HG02938 (cell line): ENCODE measurements around the gene OR4E2.
"Not testable (repeated sequence)": the region's sequence is repeated elsewhere in the genome, so short reads cannot be mapped to it uniquely, and the experiment has no call there.

Experiments
- ATAC-seq: cut with Tn5 transposase; IDR thresholded peaks from one replicate; pipeline ENCODE4 v1.9.1; 2021; ENCODE audit warnings: mild to moderate bottlenecking, moderate library complexity; ENCODE audit not compliant: unreplicated experiment

OR4E2 gene

GRCh38 chr14:21694425-21694824 is 40.8 kb downstream of the OR4E2 start:
- no peak for ATAC-seq

GRCh38 chr14:21697662-21698061 is 44.0 kb downstream of the OR4E2 start:
- ATAC-seq, result not testable (repeated sequence)

GRCh38 chr14:21698538-21698937 is 44.9 kb downstream of the OR4E2 start:
- ATAC-seq, result not testable (repeated sequence)

DNA sequence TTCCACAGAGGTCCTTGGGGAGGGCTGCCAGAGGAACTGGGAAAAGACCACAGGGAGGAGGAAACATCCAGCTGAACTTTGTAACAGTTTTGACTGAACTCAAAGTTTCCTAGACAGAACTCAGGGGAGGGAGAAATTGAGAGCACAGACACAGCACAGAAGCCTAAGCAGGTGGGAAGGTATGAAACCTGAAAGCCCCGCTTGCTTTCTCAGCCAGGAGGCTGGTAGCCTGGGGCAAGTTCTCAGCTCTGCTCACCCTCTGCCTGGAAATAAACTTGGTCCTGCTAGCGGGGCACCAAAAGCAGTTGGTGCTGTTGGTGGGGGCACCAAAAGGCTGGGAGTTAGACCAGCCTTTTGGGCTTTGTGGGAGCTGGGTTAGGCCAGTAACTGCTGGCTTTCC is 45.9 kb downstream of the OR4E2 start:
- ATAC-seq, result no peak

DNA sequence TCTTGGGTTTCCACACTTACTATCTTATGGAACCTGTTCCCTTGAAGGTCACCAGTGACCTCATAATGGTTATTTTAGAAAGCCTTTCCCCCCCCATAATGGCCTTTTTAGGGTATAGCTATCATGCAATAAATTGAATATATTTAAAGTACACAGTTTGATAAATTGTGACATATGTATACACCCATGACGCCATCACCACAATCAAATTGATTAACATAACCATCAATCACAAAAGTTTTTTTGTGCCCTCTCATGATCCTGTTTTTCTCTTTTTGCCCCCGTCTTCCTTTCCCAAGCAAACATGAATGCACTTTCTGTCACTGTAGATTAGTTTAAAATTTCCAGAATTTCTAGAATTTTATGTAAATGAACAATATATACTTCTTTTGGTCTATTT is 48.7 kb downstream of the OR4E2 start:
- ATAC-seq, result no peak

DNA sequence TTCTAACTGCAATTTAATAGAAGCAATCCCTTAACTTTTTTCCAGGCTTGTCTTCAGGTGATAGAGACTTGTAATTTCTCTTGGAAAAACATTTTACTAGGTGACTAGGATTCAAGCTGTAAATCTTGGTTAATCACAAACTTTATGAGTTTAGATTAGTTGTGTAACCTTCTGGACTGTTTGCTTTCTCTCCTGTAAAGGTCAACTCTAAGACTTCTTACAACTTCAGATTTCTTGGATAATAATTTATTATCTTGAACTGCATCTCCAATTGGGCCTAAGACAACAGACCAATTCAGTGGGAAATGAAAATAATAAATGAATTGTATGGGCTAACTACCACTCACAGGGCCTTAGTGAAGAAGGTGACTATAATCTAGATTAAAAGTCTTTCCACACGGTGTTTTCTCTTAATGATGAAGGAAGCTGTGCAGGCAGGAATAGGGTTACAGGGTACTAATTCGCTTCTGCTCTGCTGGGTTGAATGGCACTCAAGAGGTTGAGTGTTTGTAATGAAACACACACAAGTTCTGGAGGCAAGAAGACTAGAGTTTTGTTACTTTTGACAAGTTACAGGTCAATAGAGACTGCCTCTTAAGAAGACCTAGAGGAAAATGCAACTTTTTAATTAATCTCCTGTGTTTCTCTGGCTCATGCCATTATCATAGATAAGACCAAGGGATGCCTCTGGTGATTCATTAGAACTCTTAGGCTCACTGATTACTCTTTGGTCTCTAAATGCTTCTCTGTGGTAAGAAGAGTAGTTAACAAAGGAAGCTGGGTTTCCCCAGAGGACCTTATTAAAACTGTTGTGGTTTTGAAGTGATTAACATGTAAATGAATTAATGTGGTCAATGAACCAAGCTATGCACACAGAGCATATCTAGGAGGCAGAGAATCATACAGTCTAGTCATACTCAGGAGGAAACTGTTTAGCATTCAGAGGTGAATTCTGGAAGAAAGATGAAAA is 50.0 kb downstream of the OR4E2 start:
- no peak for ATAC-seq

GRCh38 chr14:21704338-21704737 is 50.7 kb downstream of the OR4E2 start:
- ATAC-seq, result no peak

DNA sequence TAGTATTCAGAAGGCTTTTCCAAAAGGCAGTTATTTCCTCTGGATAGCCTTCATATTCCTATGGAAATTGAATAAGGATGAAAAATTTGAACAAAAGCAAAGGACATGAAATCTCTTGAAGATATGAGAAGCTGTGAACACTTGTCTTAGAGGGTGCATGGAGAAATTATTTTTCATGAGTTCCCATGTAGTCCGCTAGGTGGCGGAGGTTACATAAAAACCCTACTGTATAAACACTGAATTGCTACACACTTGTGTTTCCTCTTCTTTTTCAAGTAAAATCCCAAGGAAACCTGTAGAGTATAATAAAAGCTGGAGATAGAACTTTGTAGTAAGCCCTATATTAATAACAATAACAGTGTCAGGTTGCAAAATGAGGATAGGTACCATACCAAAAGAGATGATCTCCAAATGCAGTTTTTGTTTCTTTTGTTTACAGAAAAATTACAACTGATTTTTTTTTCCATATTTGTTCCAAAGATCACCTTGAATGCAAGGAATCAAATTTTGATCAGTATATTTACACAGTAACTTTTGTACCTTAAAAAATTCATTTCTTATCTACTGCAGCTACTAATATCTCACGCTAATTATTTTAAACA is 57.8 kb downstream of the OR4E2 start:
- ATAC-seq, result no peak

GRCh38 chr14:21712036-21712435 is 58.4 kb downstream of the OR4E2 start:
- no peak for ATAC-seq

DNA sequence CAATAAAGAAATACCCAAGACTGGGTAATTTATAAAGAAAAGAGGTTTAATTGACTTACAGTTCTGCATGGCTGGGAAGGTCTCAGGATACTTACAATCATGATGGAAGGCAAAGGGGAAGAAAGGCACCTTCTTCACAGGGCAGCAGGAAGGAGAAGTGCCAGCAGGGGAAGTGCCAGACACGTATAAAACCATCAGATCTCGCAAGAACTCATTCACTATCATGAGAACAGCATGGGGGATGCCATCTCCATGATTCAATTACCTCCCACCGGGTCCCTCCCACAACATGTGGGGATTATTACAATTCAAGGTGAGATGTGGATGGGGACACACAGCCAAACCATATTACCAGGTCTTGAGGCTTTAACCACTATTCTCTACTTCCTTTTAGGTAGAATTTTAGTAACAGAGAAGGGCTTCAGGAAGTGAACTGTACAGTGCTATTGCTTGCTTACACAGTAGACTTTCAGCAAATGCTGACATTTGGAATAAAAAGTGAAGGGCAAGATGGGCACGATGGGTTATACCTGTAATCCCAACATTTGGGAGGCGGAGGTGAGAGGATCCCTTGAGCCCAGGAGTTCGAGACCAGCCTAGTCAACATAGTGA is 60.8 kb downstream of the OR4E2 start:
- ATAC-seq, result no peak
